Measurements from ENCODE around the gene CRYBG2.

Gene CRYBG2

DNA sequence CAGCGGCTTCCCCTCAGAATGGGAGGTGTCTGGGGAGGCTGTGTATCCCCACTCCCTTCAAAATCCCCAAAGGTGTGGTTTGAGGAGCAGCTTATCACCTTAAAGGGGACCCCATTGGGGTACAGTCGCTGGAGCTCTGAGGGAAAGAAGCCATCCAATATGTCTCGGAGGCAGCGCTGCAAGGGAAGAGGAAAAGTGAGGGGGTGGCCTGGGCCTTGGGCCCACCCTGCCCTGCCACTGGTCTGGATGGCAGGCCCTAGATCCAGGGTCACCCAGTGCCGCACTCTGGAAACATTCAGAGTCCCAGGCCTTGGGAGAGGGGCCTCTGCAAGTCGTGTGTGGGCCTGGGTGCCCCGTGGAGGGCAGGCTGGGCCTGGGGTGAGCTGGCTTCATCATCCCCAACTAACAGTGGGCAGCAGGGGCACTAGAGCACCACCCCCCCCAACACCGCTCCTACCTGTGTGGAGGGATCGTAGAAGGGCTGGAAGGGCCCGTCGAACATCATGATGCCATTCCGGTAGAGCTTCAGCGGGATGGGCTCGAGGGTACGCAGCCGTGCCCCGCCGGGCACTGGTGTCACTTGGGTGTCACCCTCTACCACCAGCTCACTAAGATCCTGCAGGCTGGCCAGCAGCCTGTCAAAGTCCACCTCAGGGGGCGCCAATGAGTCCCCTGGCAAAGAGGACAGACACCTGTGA, 68.4 kb downstream of the CRYBG2 start:
- in situ Hi-C loops (cut with MboI; ENCODE audit: low pct_unique_long_range_greater_than_20kb, low sequenced_read_pairs, unreplicated experiment) = loop anchor here (5.0 kb wide), 1 partner anchor 37 kb away; no protein-coding TSS in a partner anchor
- DNase-seq (ENCODE audit: low spot score) = peak; percentile 51
- TF ChIP-seq CTCF (IDR thresholded peaks at IDR 0.05; ENCODE audit: extremely low read depth, insufficient read depth, missing control alignments) = peak; percentile 52

- peak; percentile 79 for DNase-seq (ENCODE audit: low spot score)
- in situ Hi-C loops (cut with MboI; ENCODE audit: low pct_unique_long_range_greater_than_20kb, low sequenced_read_pairs, unreplicated experiment) = loop anchor here (5.0 kb wide), 1 partner anchor 38 kb away; no protein-coding TSS in a partner anchor
- peak; percentile 94 for TF ChIP-seq CTCF (IDR thresholded peaks at IDR 0.05; ENCODE audit: extremely low read depth, insufficient read depth, missing control alignments)
These were observed 69.2 kb downstream of the CRYBG2 start for GRCh38 chr1:26284597-26285347.

DNA sequence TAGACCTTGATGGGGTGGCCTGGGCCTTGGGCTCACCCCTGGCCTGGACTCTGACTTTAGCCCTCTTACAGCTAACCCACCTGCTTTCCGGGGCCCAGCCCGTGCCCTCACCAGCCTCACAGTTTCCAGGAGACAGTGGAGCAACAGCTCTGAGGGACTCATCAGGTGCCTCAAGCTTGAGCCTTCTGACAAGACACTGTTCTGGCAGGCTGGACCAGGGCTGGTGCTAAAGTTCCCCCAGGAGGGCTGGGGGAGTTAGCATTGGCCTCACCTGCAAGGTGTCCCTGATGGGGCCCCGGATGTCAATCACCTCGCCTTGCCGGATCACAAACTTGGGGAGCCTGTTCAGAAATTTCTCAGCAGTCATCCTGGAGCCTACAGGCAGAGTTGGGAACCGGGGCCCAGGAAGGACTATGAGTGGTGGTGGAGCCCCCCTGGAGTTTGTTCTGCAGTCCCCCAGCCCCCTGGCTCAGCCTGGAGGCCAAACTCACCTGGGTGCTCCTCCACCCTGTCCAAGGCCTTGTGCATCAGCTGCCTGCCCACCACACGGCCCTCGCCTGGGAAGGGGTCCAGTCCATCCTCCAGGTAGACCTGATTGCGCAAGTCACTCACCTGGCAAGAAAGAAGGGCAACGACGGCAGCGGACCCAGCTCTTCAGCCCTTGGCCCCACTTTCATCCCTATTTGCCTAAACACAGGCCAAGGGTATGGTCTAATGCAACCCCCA, 69.9 kb downstream of the CRYBG2 start:
- in situ Hi-C loops (cut with MboI; ENCODE audit: low pct_unique_long_range_greater_than_20kb, low sequenced_read_pairs, unreplicated experiment) = no loop called here

GRCh38 chr1:26283279-26283853, 70.6 kb downstream of the CRYBG2 start:
- no peak for DNase-seq (ENCODE audit: low spot score)
- in situ Hi-C loops (cut with MboI; ENCODE audit: low pct_unique_long_range_greater_than_20kb, low sequenced_read_pairs, unreplicated experiment) = no loop called here
- no peak for TF ChIP-seq CTCF (IDR thresholded peaks at IDR 0.05; ENCODE audit: extremely low read depth, insufficient read depth, missing control alignments)

More for the DNA sequence above, 69.9 kb downstream of the CRYBG2 start:
- no peak for TF ChIP-seq CTCF (IDR thresholded peaks at IDR 0.05; ENCODE audit: extremely low read depth, insufficient read depth, missing control alignments)
- no peak for DNase-seq (ENCODE audit: low spot score)

DNA sequence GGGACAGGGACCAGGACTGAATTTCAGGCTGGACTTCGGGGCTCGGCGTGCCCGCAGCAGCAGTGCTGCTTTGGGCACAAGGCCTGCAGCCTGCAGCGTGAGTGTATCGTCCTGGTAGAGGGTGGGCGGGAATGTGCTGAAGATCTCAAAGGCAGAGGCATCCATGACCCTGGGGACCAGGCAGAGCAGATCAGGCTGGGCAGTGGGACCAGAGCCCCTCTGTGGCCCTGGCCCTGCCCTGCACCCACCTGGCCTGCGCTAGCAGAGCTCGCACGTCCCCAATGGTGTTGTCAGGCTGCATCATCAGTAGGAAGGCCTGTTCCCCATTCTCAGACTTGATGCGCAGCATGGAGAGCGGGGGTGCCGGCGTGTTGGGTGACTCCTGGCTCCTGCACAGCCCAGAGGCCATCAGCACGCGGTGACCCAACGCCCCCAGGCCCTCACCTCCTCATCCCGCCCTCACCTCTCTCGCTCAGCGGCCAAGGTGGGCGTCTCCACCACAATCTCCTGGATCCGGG, 71.5 kb downstream of the CRYBG2 start:
- in situ Hi-C loops (cut with MboI; ENCODE audit: low pct_unique_long_range_greater_than_20kb, low sequenced_read_pairs, unreplicated experiment) = no loop called here
- no peak for DNase-seq (ENCODE audit: low spot score)
- no peak for TF ChIP-seq CTCF (IDR thresholded peaks at IDR 0.05; ENCODE audit: extremely low read depth, insufficient read depth, missing control alignments)

DNA sequence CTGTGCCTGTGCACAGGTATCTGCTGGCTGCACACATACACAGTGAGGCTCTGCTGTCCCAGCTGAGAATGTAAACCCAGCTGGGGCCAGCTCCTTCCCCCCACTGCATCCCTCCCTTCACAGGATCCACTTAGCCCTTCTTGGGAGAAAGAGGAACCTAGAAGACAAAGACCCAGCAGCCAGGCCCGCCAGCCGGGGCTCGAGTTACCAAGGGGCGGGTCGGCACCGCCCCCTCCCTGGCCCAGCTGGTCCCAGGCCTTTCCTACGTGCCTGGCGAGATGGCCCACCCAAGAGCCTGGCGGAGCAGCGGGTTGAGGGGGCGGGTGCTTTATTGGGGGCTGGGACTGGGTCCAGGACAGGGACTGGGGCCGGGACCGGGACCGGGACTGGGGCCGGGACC, 72.0 kb downstream of the CRYBG2 start:
- TF ChIP-seq CTCF (IDR thresholded peaks at IDR 0.05; ENCODE audit: extremely low read depth, insufficient read depth, missing control alignments) = no peak
- in situ Hi-C loops (cut with MboI; ENCODE audit: low pct_unique_long_range_greater_than_20kb, low sequenced_read_pairs, unreplicated experiment) = no loop called here
- no peak for DNase-seq (ENCODE audit: low spot score)
